ENCODE data around the gene TSHZ2. TPM values are rescaled to one million over a fixed set of nuclear protein-coding genes. Genes with fewer than 3 reads are reported as not detected.

The TSHZ2 gene
- total RNA-seq, 1 experiment from 2014 or later, result 0.07 TPM

DNA sequence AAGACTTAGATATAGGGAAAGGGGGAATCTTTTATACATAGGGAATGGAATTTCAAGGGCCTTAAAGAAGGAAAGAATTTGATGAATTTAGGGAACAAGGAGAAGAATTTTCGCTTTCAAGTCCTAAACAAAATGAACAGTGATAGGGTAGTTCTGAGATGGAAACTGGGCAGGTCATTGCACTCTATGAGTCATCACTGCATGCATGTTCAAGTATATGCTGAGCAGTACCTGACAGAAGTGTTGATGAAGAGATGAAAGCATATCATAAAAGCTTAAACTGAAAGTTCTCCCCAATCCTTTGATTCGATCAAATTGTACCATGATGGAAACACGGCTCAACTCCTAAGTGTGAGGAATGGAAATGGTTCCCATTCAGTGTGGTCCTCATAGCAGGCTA is 271.0 kb downstream of the TSHZ2 start:
- Histone ChIP-seq H3K18ac (ENCODE audit: insufficient read length, low read depth, low read length) (no peak overlapping the region), H2BK5ac (ENCODE audit: insufficient read length, low read length) (no peak overlapping the region), H2BK20ac (ENCODE audit: low read depth, low read length, poor library complexity, severe bottlenecking) (no peak overlapping the region), H3K14ac (ENCODE audit: insufficient read depth, low read length) (no peak overlapping the region), H4K20me1 (ENCODE audit: control insufficient read depth, insufficient read depth, insufficient read length) (no peaks in the 10 kb centered on the region), H3K23me2 (ENCODE audit: insufficient read length, low read depth, low read length, poor library complexity, severe bottlenecking) (no peaks in the 10 kb centered on the region), H3T11ph (ENCODE audit: low read length) (no peak overlapping the region), H3K27ac (ENCODE audit: insufficient read length, low read depth, low read length) (no peak overlapping the region), H3K27me3 (ENCODE audit: insufficient read depth, low read length) (no peaks in the 10 kb centered on the region), H3K4ac (ENCODE audit: low read depth, low read length) (no peak overlapping the region), H2BK12ac (ENCODE audit: insufficient read length, low read depth, low read length) (no peak overlapping the region), H3K56ac (ENCODE audit: insufficient read length, low read depth, low read length) (no peak overlapping the region), H3K9me3 (ENCODE audit: control insufficient read depth, low read depth, low read length) (no peaks in the 10 kb centered on the region), H3K79me2 (ENCODE audit: insufficient read depth, low read length) (no peaks in the 10 kb centered on the region), H3K4me2 (ENCODE audit: insufficient read depth, insufficient read length, low read length) (no peak overlapping the region), H4K8ac (replicated peaks; ENCODE audit: insufficient read length, low read depth, low read length) (no peak overlapping the region), H4K5ac (ENCODE audit: insufficient read length, low read depth, low read length) (no peak overlapping the region), H3K79me1 (ENCODE audit: insufficient read depth, low read depth, low read length, poor library complexity, severe bottlenecking) (no peaks in the 10 kb centered on the region), H2BK120ac (ENCODE audit: low read depth, low read length, poor library complexity, severe bottlenecking) (no peak overlapping the region), H3K23ac (ENCODE audit: insufficient read length, low read depth, low read length) (no peak overlapping the region), H4K91ac (ENCODE audit: insufficient read length, low read depth, low read length) (no peak overlapping the region), H3K4me1 (ENCODE audit: insufficient read depth, low read length) (no peaks in the 10 kb centered on the region; the same call in 1 of the 2 replicates), H2AFZ (ENCODE audit: low read length) (no peak overlapping the region), H3K9ac (ENCODE audit: extremely low read depth, insufficient read length, low read length) (no peak overlapping the region), H2AK5ac (ENCODE audit: insufficient read length, low read length) (no peak overlapping the region), H2BK15ac (ENCODE audit: low read depth, low read length) (no peak overlapping the region)
- WGBS (ENCODE audit: extremely low coverage, insufficient read length, low lambda C conversion rate), result no CpG with 5 or more reads among the region's 3 CpGs
- Mint-ChIP-seq H3K4me1 (peaks cover 11 to 20% of the 10 kb centered on the region in 2 experiments), H3K27me3 (ENCODE audit: low read depth) (peaks cover 1% of the 10 kb centered on the region; the same call in 1 of the 2 replicates), H3K36me3 (ENCODE audit: insufficient read depth in 1 of 3, low read depth in 3 of 3) (no peaks in the 10 kb centered on the region), H3K27ac (no peak overlapping the region), H3K4me3 (no peak overlapping the region), H3K9me3 (no peaks in the 10 kb centered on the region)
- TF ChIP-seq, protein P1, sequence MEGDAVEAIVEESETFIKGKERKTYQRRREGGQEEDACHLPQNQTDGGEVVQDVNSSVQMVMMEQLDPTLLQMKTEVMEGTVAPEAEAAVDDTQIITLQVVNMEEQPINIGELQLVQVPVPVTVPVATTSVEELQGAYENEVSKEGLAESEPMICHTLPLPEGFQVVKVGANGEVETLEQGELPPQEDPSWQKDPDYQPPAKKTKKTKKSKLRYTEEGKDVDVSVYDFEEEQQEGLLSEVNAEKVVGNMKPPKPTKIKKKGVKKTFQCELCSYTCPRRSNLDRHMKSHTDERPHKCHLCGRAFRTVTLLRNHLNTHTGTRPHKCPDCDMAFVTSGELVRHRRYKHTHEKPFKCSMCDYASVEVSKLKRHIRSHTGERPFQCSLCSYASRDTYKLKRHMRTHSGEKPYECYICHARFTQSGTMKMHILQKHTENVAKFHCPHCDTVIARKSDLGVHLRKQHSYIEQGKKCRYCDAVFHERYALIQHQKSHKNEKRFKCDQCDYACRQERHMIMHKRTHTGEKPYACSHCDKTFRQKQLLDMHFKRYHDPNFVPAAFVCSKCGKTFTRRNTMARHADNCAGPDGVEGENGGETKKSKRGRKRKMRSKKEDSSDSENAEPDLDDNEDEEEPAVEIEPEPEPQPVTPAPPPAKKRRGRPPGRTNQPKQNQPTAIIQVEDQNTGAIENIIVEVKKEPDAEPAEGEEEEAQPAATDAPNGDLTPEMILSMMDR (conservative IDR thresholded peaks at IDR 0.05), result no peak
- no peak for DNase-seq

Measured in H9 (cell line).